Right lobe of liver (tissue), 6 donors: ENCODE data around the gene FBXO47. TPM values are rescaled to one million over a fixed set of nuclear protein-coding genes. Genes with fewer than 3 reads are reported as not detected.

Experiments
- ATAC-seq, 4 donors: fragments of 200-7000 bp; cut with Tn5 transposase; one replicate each; pipeline ENCODE4 v1.9.1; 2020; ENCODE audit warnings: mild to moderate bottlenecking in 4 of 4, moderate library complexity in 4 of 4
- DNase-seq, 3 donors: peaks; one replicate each; pipeline ENCODE4 v3.0.0-alpha.2; 2020
- H3K27ac ChIP-seq, 3 donors: fragments of 200-600 bp; one replicate each; pipeline ENCODE4 v1.8.0; 2022
- H3K27me3 ChIP-seq, 2 donors: fragments of 200-600 bp; one replicate each; pipeline ENCODE4 v1.8.0; 2022
- H3K36me3 ChIP-seq, 4 donors: fragments of 200-600 bp; sonication (generic) in 1 of 4; one replicate each; pipeline versions ENCODE4 v1.5.1 to v1.8.0; 2017 to 2022; ENCODE audit warnings: control low read depth in 1 of 4
- H3K4me1 ChIP-seq, 4 donors: fragments of 200-600 bp; sonication (generic) in 1 of 4; one replicate each; pipeline versions ENCODE4 v1.5.1 to v1.8.0; 2017 to 2022; ENCODE audit warnings: control low read depth in 1 of 4
- H3K4me3 ChIP-seq, 3 donors: fragments of 200-600 bp; one replicate each; pipeline ENCODE4 v1.8.0; 2022
- H3K9me3 ChIP-seq, 4 donors: fragments of 200-600 bp; sonication (generic) in 1 of 4; one replicate each; pipeline versions ENCODE4 v1.5.1 to v1.8.0; 2017 to 2022; ENCODE audit warnings: control low read depth in 1 of 4
- CTCF ChIP-seq, 4 donors: fragments of 200-600 bp in 3 of 4; fragments of 450-650 bp in 1 of 4; IDR thresholded peaks; one replicate each; pipeline versions ENCODE4 v1.5.1 to v1.8.0; 2016 to 2022; ENCODE audit warnings: antibody characterized with exemption in 4 of 4, mild to moderate bottlenecking in 2 of 4
- POLR2A ChIP-seq: fragments of 450-650 bp; IDR thresholded peaks from one replicate; pipeline ENCODE4 v1.6.1; 2017; ENCODE audit warnings: antibody characterized with exemption, mild to moderate bottlenecking
- WGBS: methylation state at CpG from one replicate; pipeline ENCODE4 v1.1.6; 2018; ENCODE audit warnings: low coverage, low lambda C conversion rate; ENCODE audit not compliant: insufficient coverage; ENCODE audit errors: missing lambda C conversion rate; 5-methylcytosine and 5-hydroxymethylcytosine counted together
- intact Hi-C, 2 donors: fragments of 100-400 bp; cut with DNase I; formaldehyde crosslinking; loops; one replicate each; pipeline versions ENCODE4 v1.11.2 to v1.14.1; 2022
- total RNA-seq, 6 experiments: library from RNA; depleted of rRNA in 2 of 6; stranded (reverse); fragments of >200 nt in 2 of 6; fragmentation: NEBNext Ultra II Directional in 3 of 6; extraction: Animal tissue kit (Norgen Biotek cat#: 25700) in 3 of 6; gene quantifications; one replicate each; pipeline versions ENCODE4 v1.1.0 to v1.2.4, GENCODE V29; 2016 to 2023
- donor health status: DM: no; HTN: yes; CAD: no.
- donor health status: DM: no; HTN: no; CAD: no.
- donor health status: DM: no; HTN: no; CAD: no.
- donor health status: DM: no; HTN: yes; CAD: no.
- donor health status: DM: no; HTN: yes; CAD: no.

FBXO47 gene
- total RNA-seq, 6 experiments from 2014 or later: not detected

GRCh38 chr17:38900978-38901656 lies 66.1 kb downstream of the FBXO47 start:
- Histone ChIP-seq H3K36me3 (peaks cover 0 to 15% (median 10%) of the 10 kb centered on the region in 4 donors), H3K4me3 (no peak overlapping the region), H3K27ac (peak overlapping the region in 1 of 3 donors; percentile 29), H3K9me3 (no peaks in the 10 kb centered on the region), H3K27me3 (no peaks in the 10 kb centered on the region), H3K4me1 (peaks cover 0 to 55% (median 23%) of the 10 kb centered on the region in 4 donors)
- ATAC-seq: peak; percentile 16 to 46 (median 34)
- intact Hi-C loops: no loop called here
- WGBS: 12% methylated on average over 5 of the region's 10 CpGs
- no peak for TF ChIP-seq POLR2A
- no peak for TF ChIP-seq CTCF (IDR thresholded peaks at IDR 0.05)
- no peak for DNase-seq

DNA sequence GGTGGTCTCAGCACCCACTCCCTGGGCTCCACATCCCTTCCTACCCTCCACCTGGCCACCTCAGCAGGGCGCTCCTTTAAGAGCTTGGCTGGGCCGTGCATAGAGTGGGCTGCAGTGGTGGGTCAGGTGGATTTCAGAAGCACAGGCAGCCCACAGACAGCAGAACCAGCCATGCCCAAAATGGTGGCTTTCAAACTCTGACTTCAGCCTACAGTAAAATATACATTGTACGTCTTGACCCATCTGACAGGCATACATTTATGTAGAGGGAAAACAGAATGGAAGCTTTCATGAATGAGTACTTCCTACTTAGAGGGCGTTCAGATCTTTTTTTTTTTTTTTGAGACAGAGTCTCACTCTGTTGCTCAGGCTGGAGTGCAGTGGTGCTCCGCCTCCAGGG lies 67.8 kb downstream of the FBXO47 start:
- peaks cover 0 to 11% (median 2%) of the 10 kb centered on the region in 4 donors for H3K36me3 ChIP-seq
- ATAC-seq (no peak), DNase-seq (no peak)
- intact Hi-C loops: no loop called here
- WGBS: 60% methylated on average over 3 of the region's 5 CpGs
- no peak overlapping the region for H3K4me3 ChIP-seq
- H3K27ac ChIP-seq: peak overlapping the region in 2 of 3 donors; percentile 8 to 71
- peaks cover 0 to 60% (median 23%) of the 10 kb centered on the region in 4 donors for H3K4me1 ChIP-seq
- no peaks in the 10 kb centered on the region for H3K27me3 ChIP-seq
- H3K9me3 ChIP-seq: no peaks in the 10 kb centered on the region
- TF ChIP-seq POLR2A (no peak), CTCF (IDR thresholded peaks at IDR 0.05) (no peak)

GRCh38 chr17:38898812-38899348 lies 68.3 kb downstream of the FBXO47 start:
- peak in 1 of 3 donors; percentile 59 for DNase-seq
- H3K27me3 ChIP-seq: no peaks in the 10 kb centered on the region
- ATAC-seq: peak; percentile 11 to 29 (median 20)
- no peak overlapping the region for H3K4me3 ChIP-seq
- intact Hi-C loops: no loop called here
- H3K9me3 ChIP-seq: no peaks in the 10 kb centered on the region
- peak overlapping the region; percentile 5 to 71 (median 43) for H3K27ac ChIP-seq
- TF ChIP-seq CTCF (IDR thresholded peaks at IDR 0.05) (no peak), POLR2A (no peak)
- peaks cover 0 to 7% (median 0%) of the 10 kb centered on the region in 4 donors for H3K36me3 ChIP-seq
- WGBS: 28% methylated on average over 2 of the region's 11 CpGs
- peaks cover 0 to 66% (median 26%) of the 10 kb centered on the region in 4 donors for H3K4me1 ChIP-seq

DNA sequence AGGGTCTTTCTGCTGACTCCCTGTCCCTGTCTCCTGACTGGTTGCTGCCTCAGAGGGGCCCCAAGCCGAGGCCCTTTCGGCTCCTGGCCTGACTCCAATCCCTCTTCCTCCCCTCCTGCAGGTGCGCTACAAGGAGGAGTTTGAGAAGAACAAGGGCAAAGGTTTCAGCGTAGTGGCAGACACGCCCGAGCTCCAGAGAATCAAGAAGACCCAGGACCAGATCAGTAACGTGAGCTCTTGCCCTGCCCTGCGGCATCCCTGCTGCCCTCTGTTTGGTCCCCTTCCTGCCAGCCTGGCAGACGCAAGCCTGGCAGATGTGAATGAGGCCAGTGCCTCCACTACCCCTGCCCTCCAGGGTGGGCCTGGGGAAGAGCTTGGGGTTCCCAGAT lies 68.9 kb downstream of the FBXO47 start:
- Histone ChIP-seq H3K4me3 (no peak overlapping the region), H3K36me3 (peaks cover 0 to 4% (median 0%) of the 10 kb centered on the region in 4 donors), H3K9me3 (no peaks in the 10 kb centered on the region), H3K4me1 (peaks cover 0 to 72% (median 31%) of the 10 kb centered on the region in 4 donors), H3K27ac (peak overlapping the region; percentile 5 to 71 (median 43)), H3K27me3 (no peaks in the 10 kb centered on the region)
- TF ChIP-seq POLR2A (no peak), CTCF (IDR thresholded peaks at IDR 0.05) (no peak)
- intact Hi-C loops: no loop called here
- WGBS: 40% methylated on average over 1 of the region's 9 CpGs
- no peak for ATAC-seq
- no peak for DNase-seq
